ENCODE measurements around the gene PAQR9. TPM values are rescaled to one million over a fixed set of nuclear protein-coding genes. Genes with fewer than 3 reads are reported as not detected.

Gene PAQR9
- total RNA-seq, 1 donor from 2014 or later, result not detected

GRCh38 chr3:142987707-142988106 lies 24.2 kb upstream of the PAQR9 start:
- intact Hi-C loops (cut with DNase I), result loop anchor here (10.0 kb wide), 1 partner anchor 403 kb away; no protein-coding TSS in a partner anchor
- no peak for DNase-seq
- Histone ChIP-seq H3K27ac (no peak overlapping the region), H3K27me3 (no peaks in the 10 kb centered on the region), H3K36me3 (no peaks in the 10 kb centered on the region), H3K4me3 (no peak overlapping the region), H3K4me1 (no peaks in the 10 kb centered on the region), H3K9me3 (no peaks in the 10 kb centered on the region)
- TF ChIP-seq CTCF (IDR thresholded peaks at IDR 0.05), result no peak
- ATAC-seq, result peak; percentile 50

- H3K4me3 ChIP-seq, result no peak overlapping the region
- intact Hi-C loops (cut with DNase I), result loop anchor here (10.0 kb wide), 1 partner anchor 402 kb away; no protein-coding TSS in a partner anchor
- H3K9me3 ChIP-seq, result no peaks in the 10 kb centered on the region
- no peaks in the 10 kb centered on the region for H3K4me1 ChIP-seq
- DNase-seq (no peak), ATAC-seq (peak; percentile 57)
- no peak overlapping the region for H3K27ac ChIP-seq
- TF ChIP-seq CTCF (IDR thresholded peaks at IDR 0.05), result peak; percentile 74
- H3K27me3 ChIP-seq, result no peaks in the 10 kb centered on the region
- no peaks in the 10 kb centered on the region for H3K36me3 ChIP-seq
These were observed 23.7 kb upstream of the PAQR9 start for GRCh38 chr3:142987080-142987700.

- no peak overlapping the region for H3K4me3 ChIP-seq
- DNase-seq (no peak), ATAC-seq (no peak)
- no peaks in the 10 kb centered on the region for H3K36me3 ChIP-seq
- H3K27me3 ChIP-seq, result no peaks in the 10 kb centered on the region
- no peaks in the 10 kb centered on the region for H3K4me1 ChIP-seq
- no peaks in the 10 kb centered on the region for H3K9me3 ChIP-seq
- intact Hi-C loops (cut with DNase I), result loop anchor here (10.0 kb wide), 1 partner anchor 399 kb away; no protein-coding TSS in a partner anchor
- no peak for TF ChIP-seq CTCF (IDR thresholded peaks at IDR 0.05)
- H3K27ac ChIP-seq, result no peak overlapping the region
These were observed 20.8 kb upstream of the PAQR9 start for GRCh38 chr3:142984255-142984654.

- Histone ChIP-seq H3K4me3 (no peak overlapping the region), H3K9me3 (no peaks in the 10 kb centered on the region), H3K27ac (no peak overlapping the region), H3K36me3 (no peaks in the 10 kb centered on the region), H3K27me3 (no peaks in the 10 kb centered on the region), H3K4me1 (no peaks in the 10 kb centered on the region)
- intact Hi-C loops (cut with DNase I), result loop anchor here (10.0 kb wide), 1 partner anchor 399 kb away; no protein-coding TSS in a partner anchor
- no peak for DNase-seq
- no peak for ATAC-seq
- no peak for TF ChIP-seq CTCF (IDR thresholded peaks at IDR 0.05)
These were observed 19.8 kb upstream of the PAQR9 start for GRCh38 chr3:142983318-142983717.

GRCh38 chr3:142982038-142982773 lies 18.7 kb upstream of the PAQR9 start:
- intact Hi-C loops (cut with DNase I), result loop anchor here (10.0 kb wide), 1 partner anchor 397 kb away; no protein-coding TSS in a partner anchor
- Histone ChIP-seq H3K9me3 (no peaks in the 10 kb centered on the region), H3K27ac (no peak overlapping the region), H3K4me1 (no peaks in the 10 kb centered on the region), H3K27me3 (no peaks in the 10 kb centered on the region), H3K36me3 (no peaks in the 10 kb centered on the region), H3K4me3 (no peak overlapping the region)
- no peak for ATAC-seq
- TF ChIP-seq CTCF (IDR thresholded peaks at IDR 0.05), result no peak
- no peak for DNase-seq

Data from upper lobe of right lung (tissue), 1 donor.